ENCODE results near the gene ACOT13.
"Not testable (repeated sequence)": the region's sequence is repeated elsewhere in the genome, so short reads cannot be mapped to it uniquely, and the experiment has no call there.

The ACOT13 gene

GRCh38 chr6:24666641-24667377 is at the start of gene ACOT13, which contains the start of gene TDP2:
ACOT13 (plus strand) TSS chr6:24667077; CDS start chr6:24667264, 187 bp downstream.
TDP2 (minus strand) TSS chr6:24666899; CDS start chr6:24666862, 37 bp downstream.
- peak; percentile 98 for DNase-seq

GRCh38 chr6:24619661-24620060 is 47.2 kb upstream of the ACOT13 start:
- no peak for DNase-seq

GRCh38 chr6:24620637-24621036 is 46.2 kb upstream of the ACOT13 start:
- no peak for DNase-seq

- DNase-seq = no peak
Observed at GRCh38 chr6:24621626-24622289, 45.1 kb upstream of the ACOT13 start.

- DNase-seq = no peak
Observed at GRCh38 chr6:24630856-24631505, 35.9 kb upstream of the ACOT13 start.

- DNase-seq = no peak
Observed at GRCh38 chr6:24631671-24632070, 35.2 kb upstream of the ACOT13 start.

GRCh38 chr6:24632573-24632972 is 34.3 kb upstream of the ACOT13 start:
- DNase-seq = no peak

- no peak for DNase-seq
Observed at GRCh38 chr6:24636681-24637080, 30.2 kb upstream of the ACOT13 start.

- DNase-seq = no peak
Observed at GRCh38 chr6:24640166-24640565, 26.7 kb upstream of the ACOT13 start.

GRCh38 chr6:24640631-24641030 is 26.2 kb upstream of the ACOT13 start:
- DNase-seq = not testable (repeated sequence)

- DNase-seq = no peak
Observed at GRCh38 chr6:24642061-24642460, 24.8 kb upstream of the ACOT13 start.

GRCh38 chr6:24643920-24644319 is 23.0 kb upstream of the ACOT13 start:
- no peak for DNase-seq

GRCh38 chr6:24644377-24644776 is 22.5 kb upstream of the ACOT13 start:
- DNase-seq = no peak

GRCh38 chr6:24646771-24647170 is 20.1 kb upstream of the ACOT13 start:
- no peak for DNase-seq

- no peak for DNase-seq
Observed at GRCh38 chr6:24648276-24648675, 18.6 kb upstream of the ACOT13 start.

GRCh38 chr6:24649691-24650090 is 17.2 kb upstream of the ACOT13 start:
- DNase-seq = no peak

GRCh38 chr6:24650365-24650764 is 16.5 kb upstream of the ACOT13 start:
- DNase-seq = no peak

GRCh38 chr6:24655215-24655614 is 11.7 kb upstream of the ACOT13 start:
- DNase-seq = no peak

- no peak for DNase-seq
Observed at GRCh38 chr6:24658573-24659560, 8.0 kb upstream of the ACOT13 start.

GRCh38 chr6:24659561-24659960 is 7.3 kb upstream of the ACOT13 start:
- DNase-seq = no peak

GRCh38 chr6:24660105-24660504 is 6.8 kb upstream of the ACOT13 start:
- no peak for DNase-seq

GRCh38 chr6:24661759-24662158 is 5.1 kb upstream of the ACOT13 start:
- DNase-seq = not testable (repeated sequence)

GRCh38 chr6:24662236-24662635 is 4.6 kb upstream of the ACOT13 start:
- DNase-seq = no peak

Measured in CD4-positive, alpha-beta T cell treated with Interleukin-21 for 1 hour (primary cell).